ENCODE data around the gene EIF3K.

Gene EIF3K

DNA sequence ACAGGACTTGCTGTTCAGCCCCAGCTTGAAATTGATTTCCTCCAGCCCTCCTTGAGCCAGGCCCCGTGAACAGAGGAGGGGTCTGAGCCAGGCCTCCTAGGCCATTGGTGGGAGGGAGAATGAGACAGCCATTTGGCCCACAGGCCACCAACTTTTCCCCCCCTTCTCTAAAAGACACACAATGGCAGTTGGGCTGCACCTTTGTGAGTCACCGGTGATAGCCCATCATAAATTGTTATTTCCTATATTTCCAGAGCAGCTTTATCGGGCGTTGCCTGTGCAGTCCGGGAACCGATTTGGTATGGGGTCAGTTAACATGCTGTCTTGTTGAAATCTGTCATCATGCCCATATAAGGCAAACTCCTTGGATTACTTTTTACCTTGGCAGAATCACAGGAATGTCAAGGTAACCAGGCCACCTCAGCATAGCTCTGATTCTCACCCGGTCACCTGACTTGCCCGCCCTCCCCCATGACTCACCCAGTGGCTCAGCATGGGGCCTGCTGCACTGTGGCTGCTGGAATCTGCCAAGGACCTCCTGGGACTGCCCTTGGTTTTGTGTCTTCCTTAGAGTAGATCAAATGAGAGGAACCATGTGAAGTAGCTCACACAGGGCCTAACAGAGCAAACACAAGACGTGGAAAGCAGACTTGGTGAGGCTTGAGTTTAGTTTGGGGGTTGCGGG lies 64.5 kb downstream of the EIF3K start:
- DNase-seq (ENCODE audit: low read depth in 2 of 2, low spot score in 1 of 2): peak in 1 of 2 donors; percentile 30

- DNase-seq (ENCODE audit: low read depth in 2 of 2, low spot score in 1 of 2): no peak
These were observed 65.3 kb downstream of the EIF3K start for GRCh38 chr19:38684078-38684861.

GRCh38 chr19:38684862-38685665 lies 66.1 kb downstream of the EIF3K start:
- DNase-seq (ENCODE audit: low read depth in 2 of 2, low spot score in 1 of 2): no peak

- no peak for DNase-seq (ENCODE audit: low read depth in 2 of 2, low spot score in 1 of 2)
These were observed 66.9 kb downstream of the EIF3K start for GRCh38 chr19:38685666-38686529.

DNA sequence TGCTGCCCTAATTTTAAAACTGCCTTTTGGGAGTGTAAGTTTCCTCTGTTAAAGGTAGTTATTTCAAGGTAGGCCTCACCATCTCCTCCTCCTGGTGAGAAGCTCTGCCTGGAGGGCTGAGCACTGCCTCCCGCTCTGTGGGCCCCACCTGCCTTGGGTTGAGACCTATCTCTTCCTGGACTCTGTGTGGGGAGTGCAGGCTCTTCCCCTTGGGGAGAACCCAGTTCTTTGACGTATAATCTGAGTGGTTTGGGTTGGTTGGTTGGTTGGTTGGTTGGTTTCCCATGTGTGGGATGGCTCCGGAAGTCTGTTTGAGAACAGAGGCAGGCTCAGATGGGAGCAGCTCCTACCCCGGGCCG lies 67.5 kb downstream of the EIF3K start:
- DNase-seq (ENCODE audit: low read depth in 2 of 2, low spot score in 1 of 2): no peak
